ENCODE measurements around the gene AQP10. TPM values are rescaled to one million over a fixed set of nuclear protein-coding genes. Genes with fewer than 3 reads are reported as not detected.
"Not testable (repeated sequence)": the region's sequence is repeated elsewhere in the genome, so short reads cannot be mapped to it uniquely, and the experiment has no call there.

The AQP10 gene
- total and polyA plus RNA-seq, 9 of the 15 experiments (the other 6 are each of a cell fraction or from before 2014, with no cell fraction given), result 0.37 to 9.7 (median 1.9) TPM

DNA sequence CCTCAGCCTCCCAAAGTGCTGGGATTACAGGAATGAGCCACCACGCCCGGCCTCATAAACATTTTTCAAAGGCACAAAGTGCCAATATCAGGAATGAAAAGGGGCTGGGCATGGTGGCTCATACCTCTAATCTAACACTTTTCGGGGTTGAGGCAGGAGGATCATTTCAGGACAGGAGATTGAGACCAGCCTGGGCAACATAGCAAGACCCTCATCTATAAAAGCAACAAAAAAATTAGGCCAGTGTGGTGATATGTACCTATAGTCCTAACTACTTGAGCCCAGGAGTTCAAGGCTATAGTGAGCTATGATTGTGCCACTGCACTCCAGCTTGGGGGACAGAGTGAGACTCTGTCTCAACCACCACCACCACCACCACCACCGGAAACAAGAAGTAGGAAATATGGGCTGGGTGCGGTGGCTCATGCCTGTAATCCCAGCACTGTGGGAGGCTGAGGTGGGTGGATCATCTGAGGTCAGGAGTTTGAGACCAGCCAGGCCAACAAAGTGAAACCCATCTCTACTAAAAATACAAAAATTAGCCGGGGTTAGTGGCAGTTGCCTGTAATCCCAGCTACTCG, 53.0 kb downstream of the AQP10 start:
- H3K9ac ChIP-seq (ENCODE audit: insufficient read depth in 1 of 2, low read depth in 2 of 2, low read length in 2 of 2); H3K4me2 ChIP-seq (ENCODE audit: insufficient read depth, low read length); H2AFZ ChIP-seq (ENCODE audit: low read depth, low read length); in situ Hi-C loops (cut with MboI); BruUV-seq (replicated peaks); H3K27ac ChIP-seq (ENCODE audit: extremely low read depth, low read depth, low read length); DNase-seq (ENCODE audit: extremely low read depth in 1 of 4, low spot score in 3 of 4); H3K27me3 ChIP-seq (ENCODE audit: control insufficient read depth in 2 of 2, insufficient read depth in 2 of 2, low read length in 2 of 2); H3K9me1 ChIP-seq (ENCODE audit: control insufficient read depth, insufficient read depth, low read length); H3K4me1 ChIP-seq (replicated peaks in 1 of 2; ENCODE audit: control insufficient read depth in 2 of 2, insufficient read depth in 2 of 2, low read length in 2 of 2); H3K79me2 ChIP-seq (ENCODE audit: control insufficient read depth, insufficient read depth, low read length); H3K4me3 ChIP-seq; H3K36me3 ChIP-seq (ENCODE audit: control insufficient read depth, insufficient read depth, low read length); H3K9me3 ChIP-seq (replicated peaks; ENCODE audit: control insufficient read depth, insufficient read depth, low read depth, low read length); H4K20me1 ChIP-seq (replicated peaks; ENCODE audit: control insufficient read depth, insufficient read depth, low read length); intact Hi-C loops (cut with micrococcal nuclease); CTCF ChIA-PET (ENCODE audit: low intra/inter-chr PET ratio); ATAC-seq; FAIRE-seq: not testable (repeated sequence)
- 59% methylated on average over 6 of the region's 7 CpGs for WGBS (ENCODE audit: insufficient coverage, low coverage, missing lambda C conversion rate)
- TF ChIP-seq ZNF121 (CRISPR knock-in tag; conservative IDR thresholded peaks at IDR 0.05), result peak; percentile 55
- POLR2A ChIA-PET, result interaction anchor here (0.7 kb wide), 1 partner anchor 68 kb away, joined by 4 read pairs; no protein-coding TSS in a partner anchor

Small RNA genes lying within 50 kb of the gene (small RNA-seq; reads per million reads assigned to genes)
- not detected for gene RF00273
- gene RNU6-121P, result not detected
- gene RNU6-239P, result not detected
- gene RNU7-57P, result not detected

Other genes starting within 250 kb of the AQP10 start
Only the 7 nearest of the 11 such genes appear.
- gene NUP210L, start 166.0 kb upstream of the AQP10 start, total RNA-seq (2014; rRNA removed), result not detected in 2 replicates
- gene NUP210L, start 166.0 kb upstream of the AQP10 start, total RNA-seq (2014; rRNA removed; fragmentation: Illumina TruSeq; extraction: Trizol), result 0.04 TPM in 1 of 2 replicates, not detected in the other
- 0.04 TPM in 1 of 2 replicates, not detected in the other for gene NUP210L, start 166.0 kb upstream of the AQP10 start, total RNA-seq (2015; rRNA removed; fragmentation: Illumina TruSeq; extraction: Trizol)
- gene NUP210L, start 166.0 kb upstream of the AQP10 start, total RNA-seq (2021), result not detected in 2 replicates
- gene NUP210L, start 166.0 kb upstream of the AQP10 start, polyA plus RNA-seq (2011; rRNA removed), result 0.01 TPM in 1 of 2 replicates, not detected in the other
- gene NUP210L, start 166.0 kb upstream of the AQP10 start, polyA plus RNA-seq (2014; fragmentation: Illumina TruSeq; extraction: Trizol), result not detected in 2 replicates
- gene NUP210L, start 166.0 kb upstream of the AQP10 start, polyA plus RNA-seq (2014; fragmentation: Nextera tagmentation; extraction: Ambion mirVana), result not detected
- gene NUP210L, start 166.0 kb upstream of the AQP10 start, polyA plus RNA-seq (2014; rRNA removed), result 0.01 TPM in 1 of 2 replicates, not detected in the other
- 344 and 399 TPM in 2 replicates for gene TPM3, start 129.0 kb upstream of the AQP10 start, total RNA-seq (2014; rRNA removed)
- gene TPM3, start 129.0 kb upstream of the AQP10 start, total RNA-seq (2014; rRNA removed; fragmentation: Illumina TruSeq; extraction: Trizol), result 350 and 402 TPM in 2 replicates
- gene TPM3, start 129.0 kb upstream of the AQP10 start, total RNA-seq (2015; rRNA removed; fragmentation: Illumina TruSeq; extraction: Trizol), result 400 and 421 TPM in 2 replicates
- gene TPM3, start 129.0 kb upstream of the AQP10 start, total RNA-seq (2021), result 500 and 507 TPM in 2 replicates
- 423 and 536 TPM in 2 replicates for gene TPM3, start 129.0 kb upstream of the AQP10 start, polyA plus RNA-seq (2011; rRNA removed)
- gene TPM3, start 129.0 kb upstream of the AQP10 start, polyA plus RNA-seq (2014; fragmentation: Illumina TruSeq; extraction: Trizol), result 488 and 545 TPM in 2 replicates
- gene TPM3, start 129.0 kb upstream of the AQP10 start, polyA plus RNA-seq (2014; fragmentation: Nextera tagmentation; extraction: Ambion mirVana), result 100 to 1,000 TPM; 202 to 241 TPM
- 496 and 604 TPM in 2 replicates for gene TPM3, start 129.0 kb upstream of the AQP10 start, polyA plus RNA-seq (2014; rRNA removed)
- gene CFAP141, start 114.8 kb upstream of the AQP10 start, total RNA-seq (2014; rRNA removed), result not detected in 2 replicates
- not detected in 2 replicates for gene CFAP141, start 114.8 kb upstream of the AQP10 start, total RNA-seq (2014; rRNA removed; fragmentation: Illumina TruSeq; extraction: Trizol)
- gene CFAP141, start 114.8 kb upstream of the AQP10 start, total RNA-seq (2015; rRNA removed; fragmentation: Illumina TruSeq; extraction: Trizol), result not detected in 2 replicates
- not detected in 2 replicates for gene CFAP141, start 114.8 kb upstream of the AQP10 start, total RNA-seq (2021)
- gene CFAP141, start 114.8 kb upstream of the AQP10 start, polyA plus RNA-seq (2011; rRNA removed), result not detected in 2 replicates
- gene CFAP141, start 114.8 kb upstream of the AQP10 start, polyA plus RNA-seq (2014; fragmentation: Illumina TruSeq; extraction: Trizol), result not detected in 2 replicates
- gene CFAP141, start 114.8 kb upstream of the AQP10 start, polyA plus RNA-seq (2014; fragmentation: Nextera tagmentation; extraction: Ambion mirVana), result not detected
- not detected in 2 replicates for gene CFAP141, start 114.8 kb upstream of the AQP10 start, polyA plus RNA-seq (2014; rRNA removed)
- 83.6 and 98.6 TPM in 2 replicates for gene UBAP2L, start 100.1 kb upstream of the AQP10 start, total RNA-seq (2014; rRNA removed)
- gene UBAP2L, start 100.1 kb upstream of the AQP10 start, total RNA-seq (2014; rRNA removed; fragmentation: Illumina TruSeq; extraction: Trizol), result 112 and 113 TPM in 2 replicates
- gene UBAP2L, start 100.1 kb upstream of the AQP10 start, total RNA-seq (2015; rRNA removed; fragmentation: Illumina TruSeq; extraction: Trizol), result 119 and 121 TPM in 2 replicates
- 175 and 181 TPM in 2 replicates for gene UBAP2L, start 100.1 kb upstream of the AQP10 start, total RNA-seq (2021)
- gene UBAP2L, start 100.1 kb upstream of the AQP10 start, polyA plus RNA-seq (2011; rRNA removed), result 136 and 245 TPM in 2 replicates
- 193 and 245 TPM in 2 replicates for gene UBAP2L, start 100.1 kb upstream of the AQP10 start, polyA plus RNA-seq (2014; fragmentation: Illumina TruSeq; extraction: Trizol)
- 10 to 100 TPM; 75.0 to 92.3 TPM for gene UBAP2L, start 100.1 kb upstream of the AQP10 start, polyA plus RNA-seq (2014; fragmentation: Nextera tagmentation; extraction: Ambion mirVana)
- gene UBAP2L, start 100.1 kb upstream of the AQP10 start, polyA plus RNA-seq (2014; rRNA removed), result 141 and 180 TPM in 2 replicates
- 182 and 218 TPM in 2 replicates for gene HAX1, start 48.5 kb upstream of the AQP10 start, total RNA-seq (2014; rRNA removed)
- 194 and 200 TPM in 2 replicates for gene HAX1, start 48.5 kb upstream of the AQP10 start, total RNA-seq (2014; rRNA removed; fragmentation: Illumina TruSeq; extraction: Trizol)
- gene HAX1, start 48.5 kb upstream of the AQP10 start, total RNA-seq (2015; rRNA removed; fragmentation: Illumina TruSeq; extraction: Trizol), result 167 and 172 TPM in 2 replicates
- gene HAX1, start 48.5 kb upstream of the AQP10 start, total RNA-seq (2021), result 140 and 143 TPM in 2 replicates
- gene HAX1, start 48.5 kb upstream of the AQP10 start, polyA plus RNA-seq (2011; rRNA removed), result 239 and 276 TPM in 2 replicates
- 200 and 240 TPM in 2 replicates for gene HAX1, start 48.5 kb upstream of the AQP10 start, polyA plus RNA-seq (2014; fragmentation: Illumina TruSeq; extraction: Trizol)
- 100 to 1,000 TPM; 447 to 492 TPM for gene HAX1, start 48.5 kb upstream of the AQP10 start, polyA plus RNA-seq (2014; fragmentation: Nextera tagmentation; extraction: Ambion mirVana)
- 234 and 245 TPM in 2 replicates for gene HAX1, start 48.5 kb upstream of the AQP10 start, polyA plus RNA-seq (2014; rRNA removed)
- gene ATP8B2, start 4.4 kb downstream of the AQP10 start, total RNA-seq (2014; rRNA removed), result 33.2 and 53.4 TPM in 2 replicates
- gene ATP8B2, start 4.4 kb downstream of the AQP10 start, total RNA-seq (2014; rRNA removed; fragmentation: Illumina TruSeq; extraction: Trizol), result 16.0 and 16.9 TPM in 2 replicates
- 12.3 and 12.4 TPM in 2 replicates for gene ATP8B2, start 4.4 kb downstream of the AQP10 start, total RNA-seq (2015; rRNA removed; fragmentation: Illumina TruSeq; extraction: Trizol)
- gene ATP8B2, start 4.4 kb downstream of the AQP10 start, total RNA-seq (2021), result 28.4 and 29.8 TPM in 2 replicates
- gene ATP8B2, start 4.4 kb downstream of the AQP10 start, polyA plus RNA-seq (2011; rRNA removed), result 21.5 and 33.4 TPM in 2 replicates
- gene ATP8B2, start 4.4 kb downstream of the AQP10 start, polyA plus RNA-seq (2014; fragmentation: Illumina TruSeq; extraction: Trizol), result 18.4 and 22.1 TPM in 2 replicates
- under 1 TPM; 0.27 to 0.58 TPM for gene ATP8B2, start 4.4 kb downstream of the AQP10 start, polyA plus RNA-seq (2014; fragmentation: Nextera tagmentation; extraction: Ambion mirVana)
- gene ATP8B2, start 4.4 kb downstream of the AQP10 start, polyA plus RNA-seq (2014; rRNA removed), result 23.8 and 29.4 TPM in 2 replicates
- 0.05 and 0.37 TPM in 2 replicates for gene IL6R, start 84.2 kb downstream of the AQP10 start, total RNA-seq (2014; rRNA removed)
- 0.03 and 0.11 TPM in 2 replicates for gene IL6R, start 84.2 kb downstream of the AQP10 start, total RNA-seq (2014; rRNA removed; fragmentation: Illumina TruSeq; extraction: Trizol)
- gene IL6R, start 84.2 kb downstream of the AQP10 start, total RNA-seq (2015; rRNA removed; fragmentation: Illumina TruSeq; extraction: Trizol), result 0.07 and 0.19 TPM in 2 replicates
- gene IL6R, start 84.2 kb downstream of the AQP10 start, total RNA-seq (2021), result 0.24 and 0.47 TPM in 2 replicates
- 0.25 and 0.83 TPM in 2 replicates for gene IL6R, start 84.2 kb downstream of the AQP10 start, polyA plus RNA-seq (2011; rRNA removed)
- 0.09 and 0.40 TPM in 2 replicates for gene IL6R, start 84.2 kb downstream of the AQP10 start, polyA plus RNA-seq (2014; fragmentation: Illumina TruSeq; extraction: Trizol)
- gene IL6R, start 84.2 kb downstream of the AQP10 start, polyA plus RNA-seq (2014; fragmentation: Nextera tagmentation; extraction: Ambion mirVana), result not detected
- 0.03 and 1.1 TPM in 2 replicates for gene IL6R, start 84.2 kb downstream of the AQP10 start, polyA plus RNA-seq (2014; rRNA removed)